Measurements from ENCODE around the gene B3GNT5.

DNA sequence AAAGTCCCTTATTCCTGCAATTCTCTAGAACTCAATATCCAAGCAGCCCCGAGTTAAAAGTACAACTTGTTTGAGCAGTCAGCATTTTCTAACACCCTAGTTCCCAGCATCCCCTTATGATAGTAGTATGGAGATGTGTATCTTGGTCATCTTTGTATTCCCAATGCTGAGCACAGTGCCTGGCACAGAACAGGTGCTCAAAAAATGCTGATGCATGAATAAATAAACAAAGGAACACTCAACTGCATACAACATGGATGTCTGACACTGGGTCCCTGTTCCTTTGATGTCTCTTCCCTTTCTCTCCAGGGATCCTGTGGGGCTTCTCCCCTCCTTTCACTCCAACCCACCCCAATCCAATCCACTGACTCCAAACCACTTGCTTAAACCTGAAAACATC is 23.9 kb upstream of the B3GNT5 start:
- TF ChIP-seq, protein P1, sequence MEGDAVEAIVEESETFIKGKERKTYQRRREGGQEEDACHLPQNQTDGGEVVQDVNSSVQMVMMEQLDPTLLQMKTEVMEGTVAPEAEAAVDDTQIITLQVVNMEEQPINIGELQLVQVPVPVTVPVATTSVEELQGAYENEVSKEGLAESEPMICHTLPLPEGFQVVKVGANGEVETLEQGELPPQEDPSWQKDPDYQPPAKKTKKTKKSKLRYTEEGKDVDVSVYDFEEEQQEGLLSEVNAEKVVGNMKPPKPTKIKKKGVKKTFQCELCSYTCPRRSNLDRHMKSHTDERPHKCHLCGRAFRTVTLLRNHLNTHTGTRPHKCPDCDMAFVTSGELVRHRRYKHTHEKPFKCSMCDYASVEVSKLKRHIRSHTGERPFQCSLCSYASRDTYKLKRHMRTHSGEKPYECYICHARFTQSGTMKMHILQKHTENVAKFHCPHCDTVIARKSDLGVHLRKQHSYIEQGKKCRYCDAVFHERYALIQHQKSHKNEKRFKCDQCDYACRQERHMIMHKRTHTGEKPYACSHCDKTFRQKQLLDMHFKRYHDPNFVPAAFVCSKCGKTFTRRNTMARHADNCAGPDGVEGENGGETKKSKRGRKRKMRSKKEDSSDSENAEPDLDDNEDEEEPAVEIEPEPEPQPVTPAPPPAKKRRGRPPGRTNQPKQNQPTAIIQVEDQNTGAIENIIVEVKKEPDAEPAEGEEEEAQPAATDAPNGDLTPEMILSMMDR (IDR thresholded peaks at IDR 0.05) = no peak
- no peak for TF ChIP-seq POLR2AphosphoS5 (IDR thresholded peaks at IDR 0.05)
- TF ChIP-seq POLR2A (IDR thresholded peaks at IDR 0.05) = no peak

Measured in breast epithelium (tissue), 3 donors.